OCI-LY7 (cell line): ENCODE results near the gene RRP12. TPM values are rescaled to one million over a fixed set of nuclear protein-coding genes. Genes with fewer than 3 reads are reported as not detected.
A peak's percentile ranks its signal among the peaks of the same experiment; 100 is the strongest.

Experiments used
- BruUV-seq: library from RNA; stranded (reverse); fragments of 400-500 nt; replicated peaks from 2 replicates; lab custom pipeline; 2021; lab: Mats Ljungman, UMichigan
- CTCF ChIA-PET: fragments of 300-600 bp; sonication (Branson Sonifier 250); formaldehyde crosslinking; loops from one replicate; lab custom pipeline; 2022; ENCODE audit warnings: antibody characterized with exemption; ENCODE audit not compliant: unreplicated experiment; lab: Charles Lee
- POLR2A ChIA-PET: fragments of 300-600 bp; sonication (Branson Sonifier 250); formaldehyde crosslinking; loops from one replicate; lab custom pipeline; 2022; ENCODE audit warnings: antibody characterized with exemption; lab: Charles Lee
- DNase-seq: peaks from one replicate; pipeline ENCODE4 v3.0.0-alpha.2; 2015; ENCODE audit warnings: low spot score
- H2AFZ ChIP-seq: fragments of 200-600 bp; sonication (generic), shearing (Covaris generic); 2 replicates; pipeline ENCODE4 v1.6.1; 2014; ENCODE audit warnings: mild to moderate bottlenecking, antibody characterized with exemption, low read length, moderate library complexity
- H3K27ac ChIP-seq: fragments of 200-600 bp; sonication (generic); 2 replicates; pipeline ENCODE4 v1.5.1; 2014; ENCODE audit warnings: mixed run types, low read depth, mild to moderate bottlenecking, moderate library complexity, low read length, inconsistent platforms; ENCODE audit not compliant: poor library complexity, severe bottlenecking
- H3K36me3 ChIP-seq: fragments of 200-600 bp; sonication (generic); 2 replicates; pipeline ENCODE4 v1.6.1; 2014; ENCODE audit warnings: mild to moderate bottlenecking, antibody characterized with exemption, low read length, moderate library complexity, mixed read lengths; ENCODE audit not compliant: insufficient read depth
- H3K4me1 ChIP-seq: fragments of 200-600 bp; sonication (generic); 2 replicates; pipeline ENCODE4 v1.5.1; 2014; ENCODE audit warnings: mild to moderate bottlenecking, low read length; ENCODE audit not compliant: insufficient read depth, poor library complexity, severe bottlenecking
- H3K4me2 ChIP-seq: fragments of 200-600 bp; sonication (generic); 2 replicates; pipeline ENCODE4 v1.6.1; 2014; ENCODE audit warnings: mild to moderate bottlenecking, low read length
- H3K4me3 ChIP-seq: fragments of 200-600 bp; sonication (generic); 2 replicates; pipeline ENCODE4 v1.5.1; 2014; ENCODE audit warnings: mild to moderate bottlenecking, low read depth, low read length; ENCODE audit not compliant: poor library complexity, severe bottlenecking
- H3K79me2 ChIP-seq: fragments of 200-600 bp; sonication (generic); 2 replicates; pipeline ENCODE4 v1.6.1; 2016; ENCODE audit warnings: low read depth, mild to moderate bottlenecking, low read length, moderate library complexity, mixed read lengths; ENCODE audit not compliant: insufficient read depth
- H3K9me2 ChIP-seq: fragments of 200-600 bp; sonication (generic); 2 replicates; pipeline ENCODE4 v1.6.1; 2016; ENCODE audit warnings: mild to moderate bottlenecking, low read length, mixed read lengths; ENCODE audit not compliant: insufficient read depth
- H3K9me3 ChIP-seq: fragments of 200-600 bp; sonication (generic); 2 replicates; pipeline ENCODE4 v1.6.1; 2014; ENCODE audit warnings: mild to moderate bottlenecking, mixed run types, low read length, mixed read lengths
- H4K20me1 ChIP-seq: fragments of 200-600 bp; sonication (generic); 2 replicates; pipeline ENCODE4 v1.6.1; 2014; ENCODE audit warnings: mild to moderate bottlenecking, antibody characterized with exemption, low read length, moderate library complexity, mixed read lengths; ENCODE audit not compliant: insufficient read depth
- CTCF ChIP-seq: fragments of 200-600 bp; sonication (generic); conservative IDR thresholded peaks from 2 replicates; pipeline ENCODE4 v1.5.1; 2014; ENCODE audit warnings: mild to moderate bottlenecking, antibody characterized with exemption, low read length, moderate library complexity, mixed read lengths
- EZH2phosphoT487 ChIP-seq: fragments of 200-600 bp; sonication (generic); IDR thresholded peaks from 2 replicates; pipeline ENCODE4 v1.6.1; 2018; ENCODE audit warnings: low read depth, borderline replicate concordance, mild to moderate bottlenecking, mixed run types, antibody characterized with exemption, low read length, moderate library complexity, mixed read lengths
- intact Hi-C: fragments of 100-400 bp; cut with micrococcal nuclease; formaldehyde crosslinking; loops from one replicate; pipeline ENCODE4 v1.10.0; 2022; ENCODE audit not compliant: unreplicated experiment
- total RNA-seq, 2 experiments: library from RNA; depleted of rRNA in 1 of 2; stranded (reverse); fragments of >200 nt in 1 of 2; shearing (Covaris generic) in 1 of 2; gene quantifications; 2 replicates each; pipeline ENCODE4 v1.2.3, GENCODE V29; 2014 to 2022

Gene RRP12
- total RNA-seq, 2 experiments from 2014 or later = 32.1 to 39.3 TPM

GRCh38 chr10:97323501-97323900, 77.6 kb downstream of the RRP12 start:
- Histone ChIP-seq H4K20me1 (no peaks in the 10 kb centered on the region), H3K9me2 (no peaks in the 10 kb centered on the region), H3K4me2 (no peak overlapping the region), H3K4me3 (no peak overlapping the region), H3K27ac (no peak overlapping the region), H3K36me3 (peaks cover under 1% of the 10 kb centered on the region; the same call in 1 of the 2 replicates), H2AFZ (no peak overlapping the region), H3K79me2 (no peaks in the 10 kb centered on the region), H3K4me1 (peaks cover 14% of the 10 kb centered on the region), H3K9me3 (no peaks in the 10 kb centered on the region)
- DNase-seq = no peak
- ChIA-PET CTCF (no interaction called here), POLR2A (interaction anchor here (0.5 kb wide), 1 partner anchor 10 kb away, joined by 3 read pairs; no protein-coding TSS in a partner anchor)
- no TSS peak for BruUV-seq
- intact Hi-C loops = no loop called here
- no peak for TF ChIP-seq EZH2phosphoT487

- DNase-seq = no peak
- Histone ChIP-seq H3K27ac (no peak overlapping the region), H2AFZ (no peak overlapping the region), H3K4me3 (no peak overlapping the region), H3K79me2 (no peaks in the 10 kb centered on the region), H3K4me1 (peaks cover 14% of the 10 kb centered on the region), H3K36me3 (no peaks in the 10 kb centered on the region), H3K9me2 (no peaks in the 10 kb centered on the region), H4K20me1 (no peaks in the 10 kb centered on the region), H3K4me2 (no peak overlapping the region), H3K9me3 (no peaks in the 10 kb centered on the region)
- ChIA-PET POLR2A (interaction anchor here (0.8 to 1.2 kb wide), 2 partner anchors 39 to 43 kb away, joined by 3 to 5 read pairs; no protein-coding TSS in a partner anchor), CTCF (interaction anchor here (0.8 kb wide), 1 partner anchor 11 kb away, joined by 3 read pairs; no protein-coding TSS in a partner anchor)
- intact Hi-C loops = loop anchor here (2.0 kb wide), 1 partner anchor 43 kb away; no protein-coding TSS in a partner anchor
- TF ChIP-seq EZH2phosphoT487 (no peak), CTCF (no peak)
- BruUV-seq = no TSS peak
Observed at GRCh38 chr10:97321804-97322190, 79.3 kb downstream of the RRP12 start.

GRCh38 chr10:97321032-97321803, 79.9 kb downstream of the RRP12 start:
- ChIA-PET CTCF (interaction anchor here (0.8 kb wide), 1 partner anchor 12 kb away, joined by 3 read pairs; no protein-coding TSS in a partner anchor), POLR2A (interaction anchor here (0.5 to 1.2 kb wide), 3 partner anchors 38 to 99 kb away, joined by 3 to 5 read pairs (median 5); no protein-coding TSS in a partner anchor)
- no peaks in the 10 kb centered on the region for H3K79me2 ChIP-seq
- no peak overlapping the region for H3K4me3 ChIP-seq
- H3K4me2 ChIP-seq = peak overlapping the region; percentile 91
- peaks cover 14% of the 10 kb centered on the region for H3K4me1 ChIP-seq
- H3K9me2 ChIP-seq = no peaks in the 10 kb centered on the region
- no peaks in the 10 kb centered on the region for H3K36me3 ChIP-seq
- intact Hi-C loops = loop anchor here (2.0 kb wide), 1 partner anchor 42 kb away; no protein-coding TSS in a partner anchor
- H3K9me3 ChIP-seq = no peaks in the 10 kb centered on the region
- BruUV-seq = TSS peak; percentile 65
- no peaks in the 10 kb centered on the region for H4K20me1 ChIP-seq
- no peak for DNase-seq
- H3K27ac ChIP-seq = no peak overlapping the region
- no peak overlapping the region for H2AFZ ChIP-seq
- TF ChIP-seq EZH2phosphoT487 = no peak
- no peak for TF ChIP-seq CTCF
